Myocyte (in vitro differentiated cells): ENCODE measurements around the gene MND1. TPM values are rescaled to one million over a fixed set of nuclear protein-coding genes. Genes with fewer than 3 reads are reported as not detected.
"Not testable (repeated sequence)": the region's sequence is repeated elsewhere in the genome, so short reads cannot be mapped to it uniquely, and the experiment has no call there.

Experiments
- DNase-seq: peaks from one replicate; pipeline ENCODE4 v3.0.0-alpha.2; 2012; ENCODE audit warnings: low read depth
- total RNA-seq: library from RNA; depleted of rRNA; stranded (reverse); fragments of >200 nt; gene quantifications from 2 replicates; pipeline ENCODE4 v1.2.3, GENCODE V29; 2014

MND1 gene
- total RNA-seq, 1 donor from 2014 or later = 1.2 TPM

DNA sequence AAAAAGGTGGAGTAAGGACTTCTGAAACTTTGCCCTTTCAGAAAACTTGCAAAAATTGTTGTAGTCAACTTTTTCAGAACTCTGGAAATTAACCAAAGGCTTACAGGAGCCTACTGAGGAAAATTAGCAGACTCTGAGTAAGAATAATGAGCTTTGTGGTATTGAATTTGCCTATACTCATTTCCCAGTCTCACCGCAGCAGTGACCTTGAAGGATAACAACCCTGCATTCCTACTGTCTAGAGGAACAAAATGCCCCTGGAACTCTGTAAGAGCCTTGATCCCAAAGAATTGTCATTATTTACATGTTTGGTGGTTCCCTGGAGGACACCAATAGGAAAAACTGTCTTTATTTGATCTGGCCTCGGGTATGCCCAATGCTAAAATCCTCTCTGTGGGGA lies 57.9 kb downstream of the MND1 start:
- no peak for DNase-seq

DNA sequence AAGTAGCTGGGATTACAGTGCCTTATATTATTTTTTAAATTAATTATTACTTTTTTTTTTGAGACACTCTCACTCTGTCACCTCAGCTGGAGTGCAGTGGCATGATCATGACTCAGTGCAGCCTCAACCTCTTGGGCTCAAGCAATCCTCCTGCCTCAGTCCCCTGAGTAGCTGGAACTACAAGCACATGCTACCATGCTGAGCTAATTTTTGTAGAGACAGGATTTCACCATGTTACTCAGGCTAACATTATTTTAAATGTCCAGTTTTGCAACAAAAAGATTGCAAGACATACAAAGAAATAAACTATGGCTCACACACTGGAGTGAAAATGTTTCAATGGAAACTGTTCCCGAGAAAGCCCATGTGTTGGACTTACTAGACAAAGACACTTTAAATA lies 59.2 kb downstream of the MND1 start:
- DNase-seq = no peak

DNA sequence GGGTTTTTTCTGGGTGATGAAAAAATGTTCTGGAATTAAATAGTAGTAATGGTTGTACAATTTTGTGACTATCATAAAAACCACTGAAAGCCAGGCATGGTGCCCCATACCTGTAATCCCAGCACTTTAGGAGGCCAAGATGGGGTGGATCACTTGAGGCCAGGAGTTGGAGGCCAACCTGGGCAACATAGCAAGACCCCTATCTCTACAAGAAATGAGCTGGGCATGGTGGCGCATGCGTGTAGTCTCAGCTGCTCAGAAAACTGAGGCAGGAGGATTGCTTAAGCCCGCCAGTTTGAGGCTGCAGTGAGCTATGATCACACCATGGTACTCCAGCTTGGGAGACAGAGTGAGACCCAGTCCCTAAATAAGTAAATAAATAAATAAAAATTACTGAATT lies 63.4 kb downstream of the MND1 start:
- DNase-seq = no peak

DNA sequence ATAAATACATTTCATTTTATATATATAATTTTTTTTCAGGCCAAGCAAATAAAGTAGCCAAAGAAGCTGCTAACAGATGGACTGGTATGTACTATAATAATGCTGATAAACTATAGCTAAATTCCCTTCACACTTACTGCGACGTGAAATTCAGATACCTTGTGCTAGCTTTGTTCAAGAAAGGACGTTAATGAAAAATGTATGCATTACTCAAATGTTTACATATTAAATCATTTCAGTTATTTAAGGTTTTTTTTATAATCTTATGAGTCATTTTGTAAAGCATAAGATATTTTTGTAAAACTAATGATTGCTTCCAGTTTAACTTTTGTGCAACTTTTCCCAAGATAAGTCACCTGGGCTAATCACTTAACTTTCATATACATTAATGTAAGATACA lies 64.4 kb downstream of the MND1 start:
- DNase-seq = no peak

DNA sequence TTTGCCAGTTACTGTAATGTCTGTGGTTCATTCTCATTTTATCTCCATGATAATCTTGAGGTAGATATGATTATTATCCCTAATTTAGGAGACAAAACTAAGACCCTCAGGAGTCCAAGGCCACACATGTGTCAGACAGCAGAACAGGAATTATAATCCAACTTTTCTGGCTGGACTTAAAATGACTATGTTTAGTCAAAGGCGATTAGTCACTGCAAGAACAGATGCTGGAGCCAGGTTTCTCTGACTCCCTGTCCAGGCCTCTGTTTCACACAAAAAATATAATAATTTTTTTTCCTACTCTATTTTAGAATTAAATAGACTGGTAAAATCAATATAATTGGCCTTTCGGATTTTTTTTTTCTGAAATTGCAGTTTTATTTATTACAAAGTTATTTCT lies 64.9 kb downstream of the MND1 start:
- DNase-seq = peak; percentile 55

DNA sequence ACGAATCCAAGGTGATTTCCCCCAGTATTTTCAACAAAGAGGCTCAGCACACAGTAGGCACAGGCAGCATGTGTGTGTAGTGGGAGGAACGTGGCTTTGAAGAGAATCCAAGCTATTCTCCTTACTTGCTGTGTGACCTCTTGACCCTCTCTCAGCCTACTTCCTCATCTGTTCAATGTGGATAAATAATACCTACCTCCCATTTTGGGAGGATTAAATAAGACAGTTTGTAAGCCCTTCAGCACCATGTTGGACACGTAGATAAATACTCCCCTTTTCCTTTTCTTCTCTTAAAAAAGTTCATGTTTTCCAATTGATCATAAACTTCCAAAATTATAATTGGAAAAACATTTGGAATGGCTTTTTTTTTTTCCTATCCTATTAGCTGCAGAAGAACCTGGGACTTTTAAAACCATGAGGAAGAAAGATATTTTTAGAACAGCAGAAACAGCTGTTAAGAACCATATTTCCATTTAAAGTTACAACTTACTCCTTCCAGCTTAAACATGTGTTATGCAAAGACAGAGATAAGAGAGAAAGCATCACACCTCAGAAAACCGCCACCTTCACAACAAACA lies 65.5 kb downstream of the MND1 start:
- DNase-seq = peak; percentile 58

DNA sequence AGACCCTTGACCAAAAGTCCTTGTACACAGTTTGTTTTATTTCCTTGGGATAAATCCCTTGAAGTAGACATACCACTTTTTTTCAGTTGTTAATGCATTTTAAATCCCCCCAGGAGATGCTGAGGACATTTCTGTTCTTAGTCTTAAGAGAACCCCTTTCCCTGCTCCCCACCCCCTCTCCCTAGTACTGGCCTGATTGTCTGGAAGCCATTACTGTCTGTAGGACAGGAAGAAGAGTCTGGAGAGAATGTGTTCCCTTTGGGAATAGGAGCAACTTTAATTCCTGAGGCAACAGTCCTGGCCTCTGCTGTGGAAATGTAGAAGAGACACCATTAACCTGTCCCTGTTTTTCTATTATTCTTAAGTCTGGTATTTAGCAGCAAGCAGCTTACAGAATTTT lies 69.4 kb downstream of the MND1 start:
- no peak for DNase-seq

DNA sequence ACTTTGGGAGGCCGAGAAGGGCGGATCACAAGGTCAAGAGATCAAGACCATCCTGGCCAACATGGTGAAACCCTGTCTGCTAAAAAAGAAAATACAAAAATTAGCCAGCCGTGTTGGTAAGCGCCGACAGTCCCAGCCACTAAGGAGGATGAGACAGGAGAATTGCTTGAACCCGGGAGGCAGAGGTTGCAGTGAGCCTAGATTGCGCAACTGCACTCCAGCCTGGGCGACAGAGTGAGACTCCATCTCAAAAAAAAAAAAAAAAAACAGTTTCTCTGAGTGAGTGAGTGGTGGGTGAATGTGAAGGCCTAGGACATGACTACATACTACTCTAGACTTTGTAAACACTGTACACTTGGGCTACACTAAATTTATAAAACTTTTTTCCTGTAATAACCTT lies 72.0 kb downstream of the MND1 start:
- DNase-seq = not testable (repeated sequence)

DNA sequence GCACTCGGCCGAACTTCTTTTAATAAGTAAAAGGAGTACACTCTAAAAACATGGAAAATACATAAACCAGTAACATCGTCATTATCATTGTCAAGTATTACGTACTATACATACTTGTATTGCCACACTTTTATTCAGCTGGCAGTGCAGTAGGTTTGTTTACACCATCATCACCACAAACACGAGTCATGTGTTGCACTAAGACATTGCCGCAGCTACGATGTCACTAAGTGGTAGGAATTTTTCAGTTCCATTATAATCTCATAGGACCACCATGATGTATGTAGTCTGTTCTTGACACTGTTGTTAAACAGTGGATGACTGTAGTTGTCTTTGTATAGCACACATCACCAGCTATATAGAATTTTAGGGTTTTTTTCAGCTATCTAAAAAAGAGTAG lies 73.6 kb downstream of the MND1 start:
- no peak for DNase-seq

DNA sequence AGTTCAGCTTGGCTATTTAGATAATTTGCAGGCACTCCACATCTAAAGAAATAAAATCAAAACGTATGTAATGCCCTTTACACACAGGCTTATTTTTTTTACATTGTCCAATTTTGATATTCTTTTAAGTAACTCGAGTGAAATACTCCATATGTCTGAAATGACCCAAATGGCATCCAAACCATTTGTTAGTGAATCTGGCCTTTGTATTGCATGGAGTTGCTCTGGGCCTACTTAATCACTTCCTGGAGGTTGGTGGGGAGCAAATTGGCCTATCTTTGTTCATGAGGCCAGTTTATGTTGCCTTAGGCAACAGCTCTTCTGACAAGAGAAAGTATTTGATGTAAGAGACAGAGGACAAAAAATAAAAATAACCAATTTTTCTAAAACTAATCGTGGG lies 74.1 kb downstream of the MND1 start:
- DNase-seq = no peak

DNA sequence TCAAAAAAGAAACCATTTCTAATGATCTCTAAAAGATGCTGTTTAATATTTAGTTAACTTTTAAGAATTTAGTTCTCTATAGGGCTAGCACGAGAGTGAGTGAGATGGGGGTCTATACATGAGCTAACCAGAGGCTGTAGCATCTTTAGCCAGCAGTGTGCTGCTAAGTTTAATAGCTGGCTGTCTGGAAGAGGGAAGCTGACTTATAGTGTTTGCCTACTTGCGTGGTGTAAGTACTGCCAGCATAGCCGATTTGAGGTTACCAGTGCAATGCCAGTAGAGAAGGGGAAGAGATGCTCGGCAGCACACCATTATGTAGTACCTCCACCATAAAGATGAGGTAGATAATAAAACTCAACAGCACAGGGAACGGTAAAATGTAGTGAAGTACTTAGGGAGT lies 74.5 kb downstream of the MND1 start:
- no peak for DNase-seq

DNA sequence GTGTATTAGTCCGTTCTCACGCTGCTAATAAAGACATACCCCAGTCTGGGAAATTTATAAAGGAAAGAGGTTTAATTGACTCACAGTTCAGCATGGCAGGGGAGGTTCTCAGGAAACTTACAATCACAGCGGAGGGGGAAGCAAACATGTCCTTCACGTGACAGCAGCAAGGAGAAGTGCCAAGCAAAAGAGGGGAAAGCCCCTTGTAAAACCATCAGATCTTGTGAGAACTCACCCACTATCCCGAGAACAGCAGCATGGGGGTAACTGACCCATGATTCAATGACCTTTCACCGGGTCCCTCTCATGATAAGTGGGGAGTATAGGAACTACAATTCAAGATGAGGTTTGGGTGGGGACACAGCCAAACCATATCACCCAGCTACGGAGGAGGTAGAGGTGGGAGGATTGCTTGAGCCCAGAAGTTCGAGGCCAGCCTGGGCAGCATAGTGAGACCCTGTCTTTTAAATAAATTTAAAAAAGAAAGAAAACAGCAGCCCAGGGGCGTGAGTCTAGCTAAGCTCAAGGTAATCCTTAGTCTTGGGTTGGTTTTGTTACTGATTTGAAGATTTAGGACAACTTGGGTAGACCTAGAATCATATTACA lies 75.3 kb downstream of the MND1 start:
- no peak for DNase-seq

DNA sequence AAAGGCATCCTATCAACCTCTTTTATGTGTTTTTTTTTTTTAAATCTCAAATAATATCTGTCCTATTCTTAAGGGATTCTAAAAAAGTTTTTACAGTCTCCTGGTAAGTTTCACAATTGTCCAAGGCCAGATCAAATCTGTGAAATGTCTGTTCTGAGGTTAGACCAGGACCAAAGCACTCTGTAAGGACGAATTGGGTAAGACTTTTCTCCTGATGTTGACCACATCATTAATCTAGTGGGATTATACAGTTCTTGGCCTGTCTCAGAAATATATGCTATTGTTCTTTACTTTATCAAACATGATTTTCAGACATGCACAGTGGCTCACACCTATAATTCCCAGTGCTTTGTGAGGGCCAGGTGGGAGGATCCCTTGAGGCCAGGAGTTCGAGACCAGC lies 75.9 kb downstream of the MND1 start:
- no peak for DNase-seq

DNA sequence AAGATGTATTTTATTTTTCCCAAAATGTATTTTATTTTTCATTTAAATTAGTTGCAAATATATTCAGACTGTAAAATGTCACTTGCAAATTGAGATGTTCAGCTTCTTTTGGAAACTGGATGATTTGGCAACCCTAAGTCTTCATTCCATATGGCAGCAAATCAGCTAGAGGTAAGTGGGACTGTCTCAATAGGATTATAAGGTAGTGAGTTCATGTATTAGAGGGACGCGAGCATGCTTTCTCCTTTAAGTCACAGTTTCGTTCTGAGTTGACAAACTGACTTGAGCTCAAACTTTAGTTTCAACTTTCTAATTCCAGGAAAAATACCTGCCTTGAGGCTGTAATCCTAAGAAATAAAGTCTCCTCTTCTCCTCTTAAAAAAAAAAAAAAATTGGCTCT lies 77.5 kb downstream of the MND1 start:
- no peak for DNase-seq

DNA sequence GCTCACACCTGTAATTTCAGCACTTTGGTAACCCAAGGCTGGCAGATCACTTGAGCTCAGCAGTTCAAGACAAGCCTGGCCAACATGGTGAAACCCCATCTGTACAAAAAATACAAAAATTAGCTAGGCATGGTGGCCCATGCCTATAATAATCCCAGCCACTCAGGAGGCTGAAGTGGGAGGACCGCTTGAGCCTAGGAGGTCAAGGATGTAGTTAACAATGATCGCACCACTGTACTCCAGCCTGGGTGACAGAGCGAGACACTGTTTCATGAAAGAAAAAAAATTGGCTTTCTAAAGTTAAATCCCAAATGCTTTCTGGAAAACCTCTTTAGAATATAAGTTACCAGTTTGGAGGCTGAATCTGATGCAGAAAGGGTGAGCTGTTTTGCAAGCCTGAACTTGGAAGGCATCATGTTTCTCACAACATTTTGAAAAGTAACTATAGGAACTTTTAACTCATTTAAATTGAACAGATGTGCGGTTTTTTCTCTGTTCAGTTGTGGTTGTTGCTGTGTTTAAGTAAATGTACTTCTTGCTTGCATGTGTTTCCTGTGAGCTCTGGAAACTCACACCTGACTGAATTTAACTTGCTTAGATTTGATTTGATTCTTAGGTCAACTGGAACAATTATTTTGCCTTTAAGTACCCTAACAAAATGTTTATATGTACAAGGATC lies 81.9 kb downstream of the MND1 start:
- no peak for DNase-seq

DNA sequence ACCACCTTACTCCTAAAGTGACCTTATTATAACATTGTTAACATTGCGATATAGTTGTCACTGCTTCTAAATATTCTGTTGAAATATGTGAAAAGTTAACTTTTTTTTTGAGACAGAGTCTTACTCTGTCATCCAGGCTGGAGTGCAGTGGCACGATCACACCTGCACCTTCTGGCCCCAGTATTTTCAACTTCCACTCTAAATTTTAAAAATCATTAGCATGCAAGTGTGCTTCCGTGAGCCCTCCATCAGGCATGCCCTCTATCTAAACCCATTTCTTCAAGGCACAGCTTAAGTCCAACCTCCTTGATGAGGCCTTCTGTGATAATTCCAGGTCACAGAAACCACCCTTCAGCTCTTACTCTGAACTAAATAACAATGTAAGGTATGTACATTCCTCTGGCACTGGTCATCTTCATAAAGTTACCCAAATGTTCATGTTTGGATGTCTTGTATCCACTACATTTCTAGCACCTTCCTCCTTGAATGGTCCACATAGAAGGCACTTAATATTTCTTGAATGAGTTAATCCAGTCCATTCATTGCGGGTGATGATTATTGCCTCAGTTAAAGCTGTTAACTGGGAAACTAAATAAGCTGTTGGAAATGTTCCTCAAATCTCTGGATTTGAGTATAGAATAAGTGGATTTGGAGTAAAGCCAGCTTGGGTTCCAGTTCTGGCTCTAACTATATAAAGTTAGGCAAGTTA lies 83.0 kb downstream of the MND1 start:
- no peak for DNase-seq

DNA sequence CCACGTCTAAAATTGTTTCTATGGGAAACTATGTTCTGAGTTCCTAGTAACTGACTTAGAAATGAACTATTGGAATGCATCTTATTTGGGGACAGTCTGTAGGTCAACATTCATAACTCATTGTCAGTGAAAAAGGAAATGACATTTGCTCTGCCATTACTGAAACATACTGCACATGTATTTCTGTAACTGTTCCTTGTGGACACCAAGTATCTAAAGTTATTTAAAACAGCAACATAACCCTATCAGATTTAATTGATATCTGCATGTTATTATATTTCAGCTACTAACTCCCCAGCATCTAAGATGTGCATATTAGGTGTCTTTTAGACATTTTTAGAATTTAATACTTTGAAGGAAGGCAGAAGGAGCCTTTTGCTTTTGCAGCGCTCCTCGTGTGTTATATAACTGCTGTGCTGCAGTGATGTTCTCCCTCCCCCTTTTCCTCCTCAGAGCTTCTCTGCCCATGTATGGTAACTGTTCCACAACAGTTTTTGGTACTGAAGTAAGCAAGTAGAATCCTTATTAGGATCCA lies 84.5 kb downstream of the MND1 start:
- no peak for DNase-seq

DNA sequence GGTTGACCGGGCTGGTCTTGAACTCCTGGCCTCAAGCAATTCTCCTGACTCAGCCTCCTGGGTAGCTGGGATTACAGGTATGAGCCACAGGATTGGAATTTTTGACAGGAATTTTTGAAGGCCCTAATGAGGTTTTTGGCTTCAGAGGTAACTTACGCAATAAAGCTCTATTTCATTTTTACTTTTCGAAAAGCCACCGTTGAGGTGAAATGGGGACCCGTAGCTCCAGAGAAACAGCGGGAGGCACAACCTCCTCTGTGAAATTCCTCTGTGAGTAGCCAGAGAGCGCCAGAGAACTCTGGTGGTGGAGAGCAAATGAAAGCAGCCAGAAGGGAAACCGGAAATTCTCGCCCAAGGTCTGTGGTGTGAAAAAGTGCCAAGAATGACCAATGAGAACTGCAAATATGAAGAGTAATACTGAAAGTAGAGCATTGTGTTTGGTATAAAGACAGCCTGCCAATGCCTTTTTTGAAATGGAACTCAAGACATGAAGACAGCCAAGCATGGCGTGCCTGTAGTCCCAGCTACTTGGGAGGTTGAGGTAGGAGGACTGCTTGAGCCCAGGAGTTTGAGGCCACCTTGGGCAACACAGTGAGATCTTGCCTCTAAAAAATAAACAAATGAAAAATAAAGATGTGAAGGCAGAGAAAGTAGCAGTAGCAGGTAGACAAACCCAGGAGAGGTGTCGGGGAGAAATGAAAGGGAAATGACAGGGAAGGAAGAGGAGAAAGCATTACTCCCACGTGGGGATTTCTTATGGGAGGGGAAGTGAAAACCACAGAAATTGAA lies 88.7 kb downstream of the MND1 start:
- DNase-seq = peak; percentile 70

DNA sequence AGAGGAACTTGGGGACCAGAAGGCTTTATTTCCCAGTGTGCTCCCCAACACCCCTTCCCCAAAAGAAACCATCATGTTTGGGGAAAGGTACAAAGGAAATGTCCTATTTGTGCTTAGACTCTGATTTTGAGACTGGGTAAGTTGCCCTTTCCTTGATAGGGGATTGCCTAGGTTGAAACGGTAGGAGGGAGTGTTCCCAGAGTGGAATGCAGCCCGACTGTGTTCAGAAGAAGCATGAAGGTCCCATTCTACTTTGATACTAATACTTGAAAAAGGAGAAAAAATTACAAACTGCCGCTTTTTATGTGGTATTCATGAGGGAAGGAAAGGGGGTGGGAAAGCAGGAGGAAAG lies 89.2 kb downstream of the MND1 start:
- DNase-seq = no peak

DNA sequence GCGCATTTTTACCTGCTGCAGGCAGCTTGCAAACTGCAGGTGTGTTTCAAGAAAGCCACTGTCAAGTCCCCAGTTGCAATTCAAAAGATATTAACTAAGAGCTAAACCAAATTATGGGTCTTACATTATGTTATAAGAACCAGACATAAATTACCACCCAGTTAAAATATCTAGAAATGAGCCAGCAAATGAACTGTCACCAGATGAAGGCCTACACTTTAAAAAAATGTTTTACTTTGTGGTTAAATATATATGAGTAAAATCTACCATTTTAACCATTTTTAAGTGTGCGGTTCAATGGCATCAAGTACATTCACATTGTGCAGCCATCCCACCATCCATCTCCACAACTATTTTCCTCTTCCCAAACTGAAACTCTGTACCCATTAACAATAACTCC lies 89.7 kb downstream of the MND1 start:
- DNase-seq = no peak
